SK-N-SH treated with all-trans-retinoic acid at 6 μM for 48 hours (cell line): Measurements from ENCODE around the gene H2BK1.

ENCODE experiments used
- ATAC-seq: fragments of 200-7000 bp; cut with Tn5 transposase; 3 replicates; pipeline ENCODE4 v1.9.1; 2020; ENCODE audit warnings: mild to moderate bottlenecking, moderate library complexity
- ARNTL ChIP-seq: fragments of 450-650 bp; formaldehyde crosslinking; IDR thresholded peaks from 2 replicates; pipeline ENCODE4 v1.5.0; 2020; ENCODE audit warnings: low read depth, mild to moderate bottlenecking, moderate library complexity, borderline replicate concordance
- BACH2 ChIP-seq: fragments of 250-450 bp; sonication (Bioruptor Pico); IDR thresholded peaks from 2 replicates; pipeline ENCODE4 v1.9.0; 2021; ENCODE audit warnings: mild to moderate bottlenecking, borderline replicate concordance
- CSDC2 ChIP-seq: fragments of 250-450 bp; sonication (Bioruptor Pico); IDR thresholded peaks from 2 replicates; pipeline ENCODE4 v1.5.0; 2020; ENCODE audit warnings: mild to moderate bottlenecking, moderate library complexity
- ESRRG ChIP-seq: fragments of 250-450 bp; sonication (Bioruptor Pico); IDR thresholded peaks from 2 replicates; pipeline ENCODE4 v1.6.1; 2021; ENCODE audit warnings: mild to moderate bottlenecking
- GLIS3 ChIP-seq: fragments of 250-450 bp; sonication (Bioruptor Pico); IDR thresholded peaks from 2 replicates; pipeline ENCODE4 v1.5.0; 2020; ENCODE audit warnings: mild to moderate bottlenecking, moderate library complexity
- ISL1 ChIP-seq: fragments of 250-450 bp; sonication (Bioruptor Pico); IDR thresholded peaks from 2 replicates; pipeline ENCODE4 v2.1.2; 2022; ENCODE audit warnings: mild to moderate bottlenecking, moderate library complexity
- OSR1 ChIP-seq: fragments of 250-450 bp; sonication (Bioruptor Pico); IDR thresholded peaks from 2 replicates; pipeline ENCODE4 v1.8.0; 2022; ENCODE audit warnings: moderate library complexity, mild to moderate bottlenecking, inconsistent platforms
- PPARA ChIP-seq: fragments of 250-450 bp; sonication (Bioruptor Pico); IDR thresholded peaks from 2 replicates; pipeline ENCODE4 v1.5.0; 2020; ENCODE audit warnings: mild to moderate bottlenecking, borderline replicate concordance
- SNAI2 ChIP-seq: fragments of 250-450 bp; sonication (Bioruptor Pico); IDR thresholded peaks from 2 replicates; pipeline ENCODE4 v1.5.0; 2020; ENCODE audit warnings: mild to moderate bottlenecking, moderate library complexity
- TCF4 ChIP-seq: fragments of 250-450 bp; sonication (Bioruptor Pico); IDR thresholded peaks from 2 replicates; pipeline ENCODE4 v1.8.0; 2021; ENCODE audit warnings: mild to moderate bottlenecking, moderate library complexity, borderline replicate concordance
- TOX ChIP-seq: fragments of 250-450 bp; sonication (Bioruptor Pico); IDR thresholded peaks from 2 replicates; pipeline ENCODE4 v1.8.0; 2021; ENCODE audit warnings: mild to moderate bottlenecking, moderate library complexity, borderline replicate concordance
- ZC3H10 ChIP-seq: fragments of 250-450 bp; sonication (Bioruptor Pico); IDR thresholded peaks from 2 replicates; pipeline ENCODE4 v1.5.1; 2021; ENCODE audit warnings: mild to moderate bottlenecking, moderate library complexity
- ZFP3 ChIP-seq: fragments of 250-450 bp; sonication (Bioruptor Pico); IDR thresholded peaks from 2 replicates; pipeline ENCODE4 v1.5.0; 2020; ENCODE audit warnings: mild to moderate bottlenecking, moderate library complexity
- ZFP30 ChIP-seq: fragments of 450-650 bp; formaldehyde crosslinking; IDR thresholded peaks from 2 replicates; pipeline ENCODE4 v1.5.0; 2022; ENCODE audit warnings: mild to moderate bottlenecking, moderate library complexity
- ZNF565 ChIP-seq: fragments of 450-650 bp; formaldehyde crosslinking; conservative IDR thresholded peaks from 2 replicates; pipeline ENCODE4 v1.5.0; 2020; ENCODE audit warnings: low read depth, mild to moderate bottlenecking, moderate library complexity
- ZNF70 ChIP-seq: fragments of 450-650 bp; formaldehyde crosslinking; IDR thresholded peaks from 2 replicates; pipeline ENCODE4 v1.5.0; 2020; ENCODE audit warnings: mild to moderate bottlenecking, moderate library complexity
- ZNF8 ChIP-seq: fragments of 450-650 bp; formaldehyde crosslinking; IDR thresholded peaks from 2 replicates; pipeline ENCODE4 v1.5.0; 2020; ENCODE audit warnings: mild to moderate bottlenecking, moderate library complexity
- TF ChIP-seq, protein P1 (sequence below): fragments of 250-450 bp; sonication (Bioruptor Pico); IDR thresholded peaks from 2 replicates; pipeline ENCODE4 v1.5.1; 2021; ENCODE audit warnings: mild to moderate bottlenecking, moderate library complexity
- TF ChIP-seq, protein P2 (sequence below): fragments of 250-450 bp; sonication (Bioruptor Pico); IDR thresholded peaks from 2 replicates; pipeline ENCODE4 v1.8.0; 2020; ENCODE audit warnings: mild to moderate bottlenecking, moderate library complexity, borderline replicate concordance
- TF ChIP-seq, protein P3 (sequence below): fragments of 250-450 bp; sonication (Bioruptor Pico); IDR thresholded peaks from 2 replicates; pipeline ENCODE4 v1.5.1; 2020; ENCODE audit warnings: low read depth, mild to moderate bottlenecking, moderate library complexity
- TF ChIP-seq, protein P4 (sequence below): fragments of 250-450 bp; sonication (Bioruptor Pico); IDR thresholded peaks from 2 replicates; pipeline ENCODE4 v1.5.0; 2020; ENCODE audit warnings: mild to moderate bottlenecking, moderate library complexity

Gene H2BK1

DNA sequence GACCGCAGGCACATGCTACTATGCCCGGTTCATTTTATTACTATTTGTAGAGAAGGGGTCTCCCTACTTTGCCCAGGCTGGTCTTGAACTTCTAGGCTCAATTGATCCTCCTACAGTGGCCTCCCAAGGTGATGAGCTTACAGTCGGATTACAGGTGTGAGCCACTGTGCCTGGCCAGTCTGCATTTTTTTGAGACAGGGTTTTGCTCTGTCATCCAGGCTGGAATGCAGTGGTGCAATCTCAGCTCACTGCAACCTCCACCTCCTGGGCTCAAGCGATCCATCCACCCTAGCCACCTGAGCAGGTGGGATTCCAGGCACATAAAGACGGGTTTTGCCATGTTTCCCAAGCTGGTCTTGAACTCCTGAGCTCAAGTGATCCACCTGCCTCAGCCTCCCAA is 2.3 kb upstream of the H2BK1 start:
- TF ChIP-seq TCF4 (CRISPR knock-in tag): no peak
- TF ChIP-seq CSDC2 (CRISPR knock-in tag): no peak
- TF ChIP-seq ZC3H10 (CRISPR knock-in tag): no peak
- TF ChIP-seq ZNF565 (CRISPR knock-in tag): no peak
- no peak for TF ChIP-seq PPARA
- no peak for TF ChIP-seq GLIS3
- TF ChIP-seq ZNF70 (CRISPR knock-in tag): no peak
- no peak for TF ChIP-seq ESRRG (CRISPR knock-in tag)
- no peak for TF ChIP-seq ISL1 (CRISPR knock-in tag)
- ATAC-seq: no peak

DNA sequence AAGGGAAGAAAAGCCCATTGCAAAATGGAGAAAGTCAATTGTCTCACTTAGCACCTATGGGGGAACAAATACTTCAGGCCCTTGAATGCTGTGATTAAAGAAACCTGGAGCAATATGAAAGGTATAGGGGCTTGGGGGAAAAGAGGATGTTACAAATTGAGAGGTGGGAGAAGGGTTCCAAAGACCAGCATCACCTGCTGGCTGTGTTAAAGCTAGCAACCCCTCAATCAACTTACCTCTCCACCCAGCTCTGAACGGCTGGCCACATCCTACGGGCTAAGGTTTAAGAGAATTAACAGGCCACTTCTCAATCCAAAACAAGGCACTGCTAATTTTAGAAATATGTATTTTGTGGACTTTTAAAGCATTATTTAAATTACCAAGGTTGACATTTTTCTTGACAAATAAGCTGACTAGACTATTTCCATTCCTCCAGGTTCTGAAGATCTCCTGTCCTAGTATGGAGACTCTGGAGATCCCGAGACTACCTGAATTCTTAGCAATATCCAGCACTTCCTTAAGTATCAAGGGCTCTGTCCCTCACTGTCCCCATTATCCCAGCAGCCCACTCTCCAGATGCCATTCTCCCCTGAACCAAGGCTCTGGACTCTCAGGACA is 976 bp upstream of the H2BK1 start:
- ATAC-seq: no peak

DNA sequence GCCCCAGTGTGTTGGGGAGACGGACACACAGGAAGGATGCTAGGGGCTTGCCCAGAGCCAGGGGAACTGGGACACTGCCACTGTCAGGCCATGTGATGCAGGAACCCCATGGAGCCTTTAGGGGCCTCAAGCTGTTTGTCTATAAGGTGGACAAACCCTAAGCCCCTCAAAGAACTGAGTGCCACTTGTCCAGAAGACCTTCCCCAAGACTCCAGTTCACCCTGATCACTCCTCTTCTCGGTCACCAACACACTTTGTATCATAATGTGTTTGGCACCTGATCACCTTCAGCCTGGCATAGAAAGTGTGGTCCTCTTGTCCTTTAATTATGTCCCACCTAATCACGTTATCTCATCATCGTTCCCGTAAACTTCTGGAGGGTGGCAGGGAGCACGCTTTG is 700 bp downstream of the H2BK1 start:
- ATAC-seq: no peak
- TF ChIP-seq ISL1 (CRISPR knock-in tag): no peak
- TF ChIP-seq, protein P1, sequence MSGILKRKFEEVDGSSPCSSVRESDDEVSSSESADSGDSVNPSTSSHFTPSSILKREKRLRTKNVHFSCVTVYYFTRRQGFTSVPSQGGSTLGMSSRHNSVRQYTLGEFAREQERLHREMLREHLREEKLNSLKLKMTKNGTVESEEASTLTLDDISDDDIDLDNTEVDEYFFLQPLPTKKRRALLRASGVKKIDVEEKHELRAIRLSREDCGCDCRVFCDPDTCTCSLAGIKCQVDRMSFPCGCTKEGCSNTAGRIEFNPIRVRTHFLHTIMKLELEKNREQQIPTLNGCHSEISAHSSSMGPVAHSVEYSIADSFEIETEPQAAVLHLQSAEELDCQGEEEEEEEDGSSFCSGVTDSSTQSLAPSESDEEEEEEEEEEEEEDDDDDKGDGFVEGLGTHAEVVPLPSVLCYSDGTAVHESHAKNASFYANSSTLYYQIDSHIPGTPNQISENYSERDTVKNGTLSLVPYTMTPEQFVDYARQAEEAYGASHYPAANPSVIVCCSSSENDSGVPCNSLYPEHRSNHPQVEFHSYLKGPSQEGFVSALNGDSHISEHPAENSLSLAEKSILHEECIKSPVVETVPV (CRISPR knock-in tag): no peak
- no peak for TF ChIP-seq PPARA
- no peak for TF ChIP-seq GLIS3
- no peak for TF ChIP-seq SNAI2
- TF ChIP-seq, protein P2, sequence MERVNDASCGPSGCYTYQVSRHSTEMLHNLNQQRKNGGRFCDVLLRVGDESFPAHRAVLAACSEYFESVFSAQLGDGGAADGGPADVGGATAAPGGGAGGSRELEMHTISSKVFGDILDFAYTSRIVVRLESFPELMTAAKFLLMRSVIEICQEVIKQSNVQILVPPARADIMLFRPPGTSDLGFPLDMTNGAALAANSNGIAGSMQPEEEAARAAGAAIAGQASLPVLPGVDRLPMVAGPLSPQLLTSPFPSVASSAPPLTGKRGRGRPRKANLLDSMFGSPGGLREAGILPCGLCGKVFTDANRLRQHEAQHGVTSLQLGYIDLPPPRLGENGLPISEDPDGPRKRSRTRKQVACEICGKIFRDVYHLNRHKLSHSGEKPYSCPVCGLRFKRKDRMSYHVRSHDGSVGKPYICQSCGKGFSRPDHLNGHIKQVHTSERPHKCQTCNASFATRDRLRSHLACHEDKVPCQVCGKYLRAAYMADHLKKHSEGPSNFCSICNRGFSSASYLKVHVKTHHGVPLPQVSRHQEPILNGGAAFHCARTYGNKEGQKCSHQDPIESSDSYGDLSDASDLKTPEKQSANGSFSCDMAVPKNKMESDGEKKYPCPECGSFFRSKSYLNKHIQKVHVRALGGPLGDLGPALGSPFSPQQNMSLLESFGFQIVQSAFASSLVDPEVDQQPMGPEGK (CRISPR knock-in tag): no peak
- no peak for TF ChIP-seq ARNTL (CRISPR knock-in tag)
- TF ChIP-seq ESRRG (CRISPR knock-in tag): no peak
- TF ChIP-seq CSDC2 (CRISPR knock-in tag): no peak
- TF ChIP-seq, protein P3, sequence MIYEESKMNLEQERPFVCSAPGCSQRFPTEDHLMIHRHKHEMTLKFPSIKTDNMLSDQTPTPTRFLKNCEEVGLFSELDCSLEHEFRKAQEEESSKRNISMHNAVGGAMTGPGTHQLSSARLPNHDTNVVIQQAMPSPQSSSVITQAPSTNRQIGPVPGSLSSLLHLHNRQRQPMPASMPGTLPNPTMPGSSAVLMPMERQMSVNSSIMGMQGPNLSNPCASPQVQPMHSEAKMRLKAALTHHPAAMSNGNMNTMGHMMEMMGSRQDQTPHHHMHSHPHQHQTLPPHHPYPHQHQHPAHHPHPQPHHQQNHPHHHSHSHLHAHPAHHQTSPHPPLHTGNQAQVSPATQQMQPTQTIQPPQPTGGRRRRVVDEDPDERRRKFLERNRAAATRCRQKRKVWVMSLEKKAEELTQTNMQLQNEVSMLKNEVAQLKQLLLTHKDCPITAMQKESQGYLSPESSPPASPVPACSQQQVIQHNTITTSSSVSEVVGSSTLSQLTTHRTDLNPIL (CRISPR knock-in tag): no peak
- no peak for TF ChIP-seq TOX

More for the DNA sequence above, 976 bp upstream of the H2BK1 start:
- TF ChIP-seq, protein P2 (CRISPR knock-in tag): no peak
- no peak for TF ChIP-seq TOX
- no peak for TF ChIP-seq ZFP3 (CRISPR knock-in tag)
- no peak for TF ChIP-seq ESRRG (CRISPR knock-in tag)
- no peak for TF ChIP-seq ARNTL (CRISPR knock-in tag)
- no peak for TF ChIP-seq GLIS3
- TF ChIP-seq OSR1 (CRISPR knock-in tag): no peak
- TF ChIP-seq, protein P4, sequence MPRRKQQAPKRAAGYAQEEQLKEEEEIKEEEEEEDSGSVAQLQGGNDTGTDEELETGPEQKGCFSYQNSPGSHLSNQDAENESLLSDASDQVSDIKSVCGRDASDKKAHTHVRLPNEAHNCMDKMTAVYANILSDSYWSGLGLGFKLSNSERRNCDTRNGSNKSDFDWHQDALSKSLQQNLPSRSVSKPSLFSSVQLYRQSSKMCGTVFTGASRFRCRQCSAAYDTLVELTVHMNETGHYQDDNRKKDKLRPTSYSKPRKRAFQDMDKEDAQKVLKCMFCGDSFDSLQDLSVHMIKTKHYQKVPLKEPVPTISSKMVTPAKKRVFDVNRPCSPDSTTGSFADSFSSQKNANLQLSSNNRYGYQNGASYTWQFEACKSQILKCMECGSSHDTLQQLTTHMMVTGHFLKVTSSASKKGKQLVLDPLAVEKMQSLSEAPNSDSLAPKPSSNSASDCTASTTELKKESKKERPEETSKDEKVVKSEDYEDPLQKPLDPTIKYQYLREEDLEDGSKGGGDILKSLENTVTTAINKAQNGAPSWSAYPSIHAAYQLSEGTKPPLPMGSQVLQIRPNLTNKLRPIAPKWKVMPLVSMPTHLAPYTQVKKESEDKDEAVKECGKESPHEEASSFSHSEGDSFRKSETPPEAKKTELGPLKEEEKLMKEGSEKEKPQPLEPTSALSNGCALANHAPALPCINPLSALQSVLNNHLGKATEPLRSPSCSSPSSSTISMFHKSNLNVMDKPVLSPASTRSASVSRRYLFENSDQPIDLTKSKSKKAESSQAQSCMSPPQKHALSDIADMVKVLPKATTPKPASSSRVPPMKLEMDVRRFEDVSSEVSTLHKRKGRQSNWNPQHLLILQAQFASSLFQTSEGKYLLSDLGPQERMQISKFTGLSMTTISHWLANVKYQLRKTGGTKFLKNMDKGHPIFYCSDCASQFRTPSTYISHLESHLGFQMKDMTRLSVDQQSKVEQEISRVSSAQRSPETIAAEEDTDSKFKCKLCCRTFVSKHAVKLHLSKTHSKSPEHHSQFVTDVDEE (CRISPR knock-in tag): no peak
- TF ChIP-seq ZNF70 (CRISPR knock-in tag): no peak
- TF ChIP-seq, protein P1 (CRISPR knock-in tag): no peak
- no peak for TF ChIP-seq ZNF8 (CRISPR knock-in tag)
- TF ChIP-seq BACH2: no peak
- TF ChIP-seq ZFP30 (CRISPR knock-in tag): no peak
- TF ChIP-seq, protein P3 (CRISPR knock-in tag): no peak
- TF ChIP-seq SNAI2: no peak
- no peak for TF ChIP-seq TCF4 (CRISPR knock-in tag)
- TF ChIP-seq, all 23 proteins: peak for 0
